Fibroblast of skin of left quadriceps (primary cell): ENCODE results near the gene MAP4K4.

ENCODE experiments used
- DNase-seq, 2 experiments: peaks; one replicate each; pipeline ENCODE4 v3.0.0-alpha.2; 2013; ENCODE audit warnings: low read depth in 2 of 2

The MAP4K4 gene

GRCh38 chr2:101697124-101698013 is at the start of gene MAP4K4:
MAP4K4 (plus strand) TSS chr2:101697707; CDS start chr2:101698081, 374 bp downstream.
- peak; percentile 66 to 73 for DNase-seq

GRCh38 chr2:101653469-101653868 is 44.0 kb upstream of the MAP4K4 start:
- no peak for DNase-seq

GRCh38 chr2:101655702-101656422 is 41.6 kb upstream of the MAP4K4 start:
- peak; percentile 25 to 31 for DNase-seq

GRCh38 chr2:101657787-101658186 is 39.7 kb upstream of the MAP4K4 start:
- DNase-seq, result no peak

GRCh38 chr2:101658387-101658786 is 39.1 kb upstream of the MAP4K4 start:
- no peak for DNase-seq

GRCh38 chr2:101665312-101665711 is 32.2 kb upstream of the MAP4K4 start:
- no peak for DNase-seq

- no peak for DNase-seq
These were observed 29.7 kb upstream of the MAP4K4 start for GRCh38 chr2:101667823-101668222.

- no peak for DNase-seq
These were observed 25.5 kb upstream of the MAP4K4 start for GRCh38 chr2:101672047-101672446.

GRCh38 chr2:101673920-101674319 is 23.6 kb upstream of the MAP4K4 start:
- no peak for DNase-seq

GRCh38 chr2:101675512-101675911 is 22.0 kb upstream of the MAP4K4 start:
- DNase-seq, result no peak

- DNase-seq, result no peak
These were observed 20.8 kb upstream of the MAP4K4 start for GRCh38 chr2:101676674-101677073.

- no peak for DNase-seq
These were observed 19.8 kb upstream of the MAP4K4 start for GRCh38 chr2:101677658-101678057.

- DNase-seq, result no peak
These were observed 19.1 kb upstream of the MAP4K4 start for GRCh38 chr2:101678379-101678778.

GRCh38 chr2:101679037-101679726 is 18.3 kb upstream of the MAP4K4 start:
- DNase-seq, result peak; percentile 44 to 52

- DNase-seq, result no peak
These were observed 17.6 kb upstream of the MAP4K4 start for GRCh38 chr2:101679801-101680487.

GRCh38 chr2:101682311-101682710 is 15.2 kb upstream of the MAP4K4 start:
- DNase-seq, result no peak

GRCh38 chr2:101684313-101684712 is 13.2 kb upstream of the MAP4K4 start:
- no peak for DNase-seq

- no peak for DNase-seq
These were observed 9.2 kb upstream of the MAP4K4 start for GRCh38 chr2:101688261-101688660.

GRCh38 chr2:101689114-101689825 is 8.2 kb upstream of the MAP4K4 start:
- DNase-seq, result no peak

GRCh38 chr2:101690547-101691152 is 6.9 kb upstream of the MAP4K4 start:
- DNase-seq, result no peak

GRCh38 chr2:101692041-101692440 is 5.5 kb upstream of the MAP4K4 start:
- DNase-seq, result no peak
